Measurements from ENCODE around the gene DPF3.

GRCh38 chr14:72708222-72708621 lies 185.7 kb downstream of the DPF3 start:
- no peak for TF ChIP-seq CTCF (IDR thresholded peaks at IDR 0.05)
- no peak for TF ChIP-seq POLR2AphosphoS5 (IDR thresholded peaks at IDR 0.05; ENCODE audit: low read depth, low read length)
- TF ChIP-seq TCF7L2 (IDR thresholded peaks at IDR 0.05; ENCODE audit: low read depth, low read length), result no peak
- TF ChIP-seq, protein P1, sequence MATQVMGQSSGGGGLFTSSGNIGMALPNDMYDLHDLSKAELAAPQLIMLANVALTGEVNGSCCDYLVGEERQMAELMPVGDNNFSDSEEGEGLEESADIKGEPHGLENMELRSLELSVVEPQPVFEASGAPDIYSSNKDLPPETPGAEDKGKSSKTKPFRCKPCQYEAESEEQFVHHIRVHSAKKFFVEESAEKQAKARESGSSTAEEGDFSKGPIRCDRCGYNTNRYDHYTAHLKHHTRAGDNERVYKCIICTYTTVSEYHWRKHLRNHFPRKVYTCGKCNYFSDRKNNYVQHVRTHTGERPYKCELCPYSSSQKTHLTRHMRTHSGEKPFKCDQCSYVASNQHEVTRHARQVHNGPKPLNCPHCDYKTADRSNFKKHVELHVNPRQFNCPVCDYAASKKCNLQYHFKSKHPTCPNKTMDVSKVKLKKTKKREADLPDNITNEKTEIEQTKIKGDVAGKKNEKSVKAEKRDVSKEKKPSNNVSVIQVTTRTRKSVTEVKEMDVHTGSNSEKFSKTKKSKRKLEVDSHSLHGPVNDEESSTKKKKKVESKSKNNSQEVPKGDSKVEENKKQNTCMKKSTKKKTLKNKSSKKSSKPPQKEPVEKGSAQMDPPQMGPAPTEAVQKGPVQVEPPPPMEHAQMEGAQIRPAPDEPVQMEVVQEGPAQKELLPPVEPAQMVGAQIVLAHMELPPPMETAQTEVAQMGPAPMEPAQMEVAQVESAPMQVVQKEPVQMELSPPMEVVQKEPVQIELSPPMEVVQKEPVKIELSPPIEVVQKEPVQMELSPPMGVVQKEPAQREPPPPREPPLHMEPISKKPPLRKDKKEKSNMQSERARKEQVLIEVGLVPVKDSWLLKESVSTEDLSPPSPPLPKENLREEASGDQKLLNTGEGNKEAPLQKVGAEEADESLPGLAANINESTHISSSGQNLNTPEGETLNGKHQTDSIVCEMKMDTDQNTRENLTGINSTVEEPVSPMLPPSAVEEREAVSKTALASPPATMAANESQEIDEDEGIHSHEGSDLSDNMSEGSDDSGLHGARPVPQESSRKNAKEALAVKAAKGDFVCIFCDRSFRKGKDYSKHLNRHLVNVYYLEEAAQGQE (IDR thresholded peaks at IDR 0.05; ENCODE audit: insufficient read depth in 1 of 2, low read depth in 2 of 2, low read length in 1 of 2), result no peak
